PC-9 (cell line): Measurements from ENCODE around the gene TACR2. TPM values are rescaled to one million over a fixed set of nuclear protein-coding genes. Genes with fewer than 3 reads are reported as not detected.

Experiments used
- BruUV-seq: library from RNA; stranded (reverse); fragments of 400-500 nt; replicated peaks from 2 replicates; lab custom pipeline; 2021; lab: Mats Ljungman, UMichigan
- CTCF ChIA-PET: fragments of 300-600 bp; sonication (Branson Sonifier 250); formaldehyde crosslinking; loops from one replicate; lab custom pipeline; 2022; ENCODE audit warnings: antibody characterized with exemption; lab: Charles Lee
- POLR2A ChIA-PET: fragments of 300-600 bp; sonication (Branson Sonifier 250); formaldehyde crosslinking; loops from one replicate; lab custom pipeline; 2022; ENCODE audit warnings: antibody characterized with exemption; ENCODE audit not compliant: unreplicated experiment; lab: Charles Lee
- DNase-seq, 2 experiments: peaks; one replicate each; pipeline versions ENCODE4 v3.0.0 to v3.0.0-alpha.2; 2015 to 2022; ENCODE audit warnings: mixed read lengths in 1 of 2
- H2AFZ ChIP-seq: fragments of 200-600 bp; sonication (generic); 2 replicates; pipeline ENCODE4 v1.8.1; 2017; ENCODE audit warnings: antibody characterized with exemption
- H3F3A ChIP-seq: fragments of 200-600 bp; sonication (generic); 2 replicates; pipeline ENCODE4 v1.8.1; 2017; ENCODE audit warnings: antibody characterized with exemption, mild to moderate bottlenecking, low read depth; ENCODE audit not compliant: insufficient read depth
- H3K27ac ChIP-seq: fragments of 200-600 bp; sonication (generic); 2 replicates; pipeline ENCODE4 v1.6.1; 2016; ENCODE audit warnings: mixed run types
- H3K27me3 ChIP-seq: fragments of 200-600 bp; sonication (generic); 2 replicates; pipeline ENCODE4 v1.6.1; 2016; ENCODE audit warnings: low read depth, mixed run types; ENCODE audit not compliant: insufficient read depth
- H3K36me3 ChIP-seq: fragments of 200-600 bp; sonication (generic); 2 replicates; pipeline ENCODE4 v1.6.1; 2016; ENCODE audit warnings: low read depth, mixed run types
- H3K4me1 ChIP-seq: fragments of 200-600 bp; sonication (generic); replicated peaks from 2 replicates; pipeline ENCODE4 v1.6.1; 2016; ENCODE audit warnings: mixed run types; ENCODE audit not compliant: insufficient read depth
- H3K4me2 ChIP-seq: fragments of 200-600 bp; sonication (generic); 2 replicates; pipeline ENCODE4 v1.6.1; 2017; ENCODE audit warnings: mixed run types
- H3K4me3 ChIP-seq: fragments of 200-600 bp; sonication (generic); 2 replicates; pipeline ENCODE4 v1.6.1; 2016; ENCODE audit warnings: mixed run types
- H3K79me2 ChIP-seq: fragments of 200-600 bp; sonication (generic); 2 replicates; pipeline ENCODE4 v1.6.1; 2017; ENCODE audit warnings: low read depth, mixed run types
- H3K9me2 ChIP-seq: fragments of 200-600 bp; sonication (generic); 2 replicates; pipeline ENCODE4 v1.8.1; 2017; ENCODE audit warnings: mild to moderate bottlenecking; ENCODE audit not compliant: insufficient read depth
- H3K9me3 ChIP-seq: fragments of 200-600 bp; sonication (generic); 2 replicates; pipeline ENCODE4 v1.8.1; 2016; ENCODE audit warnings: low read depth; ENCODE audit not compliant: insufficient read depth
- H4K20me1 ChIP-seq: fragments of 200-600 bp; sonication (generic); 2 replicates; pipeline ENCODE4 v1.8.1; 2017; ENCODE audit not compliant: insufficient read depth
- EZH2 ChIP-seq: fragments of 200-600 bp; sonication (generic); IDR thresholded peaks from 2 replicates; pipeline ENCODE4 v1.8.0; 2017; ENCODE audit warnings: antibody characterized with exemption, low read depth
- intact Hi-C: fragments of 100-400 bp; cut with micrococcal nuclease; formaldehyde crosslinking; loops from one replicate; pipeline ENCODE4 v1.10.0; 2022; ENCODE audit not compliant: unreplicated experiment
- total RNA-seq: library from RNA; stranded (reverse); gene quantifications from 2 replicates; pipeline ENCODE4 v1.2.3, GENCODE V29; 2021
- TF ChIP-seq, protein P1 (sequence below): fragments of 200-600 bp; sonication (generic); conservative IDR thresholded peaks from 2 replicates; pipeline ENCODE4 v1.6.1; 2017; ENCODE audit warnings: mixed run types, antibody characterized with exemption, mild to moderate bottlenecking, moderate library complexity

The TACR2 gene
- total RNA-seq, 1 experiment from 2014 or later = not detected

DNA sequence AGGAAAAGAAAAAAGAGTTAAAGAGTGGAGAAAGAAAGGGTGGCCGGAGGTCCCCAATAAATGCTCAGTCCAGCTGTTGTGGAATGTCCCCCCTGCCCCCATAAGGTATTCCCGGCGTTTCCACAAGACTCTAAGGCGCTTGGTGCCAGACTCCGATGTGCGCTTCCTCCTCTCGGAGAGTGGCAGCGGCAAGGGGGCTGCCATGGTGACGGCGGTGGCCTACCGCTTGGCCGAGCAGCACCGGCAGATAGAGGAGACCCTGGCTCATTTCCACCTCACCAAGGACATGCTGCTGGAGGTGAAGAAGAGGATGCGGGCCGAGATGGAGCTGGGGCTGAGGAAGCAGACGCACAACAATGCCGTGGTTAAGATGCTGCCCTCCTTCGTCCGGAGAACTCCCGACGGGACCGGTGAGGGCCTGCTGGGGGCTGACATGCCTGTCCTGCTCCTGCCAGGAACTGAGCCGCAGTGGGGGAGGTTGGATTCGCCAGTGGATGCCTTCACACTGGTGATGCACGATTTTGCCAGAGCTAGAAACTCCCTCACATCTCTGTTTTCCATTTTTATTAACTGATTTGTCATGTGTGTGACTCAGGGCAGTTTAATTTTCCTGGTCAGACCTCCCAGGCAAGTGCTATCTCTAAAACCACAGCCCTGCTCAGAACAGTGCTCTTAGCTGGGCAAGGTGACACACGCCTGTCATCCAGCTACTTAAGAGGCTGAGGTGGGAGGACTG lies 34.2 kb downstream of the TACR2 start:
- Histone ChIP-seq H3K9me2 (no peaks in the 10 kb centered on the region), H3K27me3 (no peaks in the 10 kb centered on the region), H3K9me3 (no peaks in the 10 kb centered on the region), H3K4me1 (peaks cover 54% of the 10 kb centered on the region), H3K4me2 (no peak overlapping the region), H3K36me3 (peaks cover 26% of the 10 kb centered on the region), H3K27ac (peak overlapping the region; percentile 13), H3F3A (peaks cover 53% of the 10 kb centered on the region), H4K20me1 (no peaks in the 10 kb centered on the region), H3K79me2 (0 out of 2 replicates have a peak, but pooled peaks cover 4% of the 10 kb centered on the region), H3K4me3 (no peak overlapping the region), H2AFZ (no peak overlapping the region)
- CTCF ChIA-PET = no interaction called here
- POLR2A ChIA-PET = interaction anchor here (0.6 kb wide), 1 partner anchor 1439 kb away, joined by 5 read pairs; no protein-coding TSS in a partner anchor
- intact Hi-C loops = no loop called here
- BruUV-seq = no TSS peak
- peak in 1 of 2 experiments; percentile 72 for DNase-seq
- TF ChIP-seq EZH2 = no peak
- TF ChIP-seq, protein P1, sequence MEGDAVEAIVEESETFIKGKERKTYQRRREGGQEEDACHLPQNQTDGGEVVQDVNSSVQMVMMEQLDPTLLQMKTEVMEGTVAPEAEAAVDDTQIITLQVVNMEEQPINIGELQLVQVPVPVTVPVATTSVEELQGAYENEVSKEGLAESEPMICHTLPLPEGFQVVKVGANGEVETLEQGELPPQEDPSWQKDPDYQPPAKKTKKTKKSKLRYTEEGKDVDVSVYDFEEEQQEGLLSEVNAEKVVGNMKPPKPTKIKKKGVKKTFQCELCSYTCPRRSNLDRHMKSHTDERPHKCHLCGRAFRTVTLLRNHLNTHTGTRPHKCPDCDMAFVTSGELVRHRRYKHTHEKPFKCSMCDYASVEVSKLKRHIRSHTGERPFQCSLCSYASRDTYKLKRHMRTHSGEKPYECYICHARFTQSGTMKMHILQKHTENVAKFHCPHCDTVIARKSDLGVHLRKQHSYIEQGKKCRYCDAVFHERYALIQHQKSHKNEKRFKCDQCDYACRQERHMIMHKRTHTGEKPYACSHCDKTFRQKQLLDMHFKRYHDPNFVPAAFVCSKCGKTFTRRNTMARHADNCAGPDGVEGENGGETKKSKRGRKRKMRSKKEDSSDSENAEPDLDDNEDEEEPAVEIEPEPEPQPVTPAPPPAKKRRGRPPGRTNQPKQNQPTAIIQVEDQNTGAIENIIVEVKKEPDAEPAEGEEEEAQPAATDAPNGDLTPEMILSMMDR = no peak

DNA sequence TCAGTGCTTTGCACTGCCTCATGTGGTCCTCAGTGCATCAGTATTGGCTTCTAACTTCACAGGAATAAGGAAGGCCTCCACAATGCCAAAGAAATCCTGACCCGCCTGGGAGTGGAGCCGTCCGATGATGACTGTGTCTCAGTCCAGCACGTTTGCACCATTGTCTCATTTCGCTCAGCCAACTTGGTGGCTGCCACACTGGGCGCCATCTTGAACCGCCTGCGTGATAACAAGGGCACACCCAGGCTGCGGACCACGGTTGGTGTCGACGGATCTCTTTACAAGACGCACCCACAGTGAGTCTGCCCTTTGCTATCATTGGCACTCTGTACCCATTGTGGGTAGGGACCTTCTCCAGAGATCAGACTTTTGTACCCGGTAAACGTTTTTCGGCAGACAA lies 36.9 kb downstream of the TACR2 start:
- no TSS peak for BruUV-seq
- no peak for DNase-seq
- intact Hi-C loops = no loop called here
- no peak overlapping the region for H3K27ac ChIP-seq
- CTCF ChIA-PET = no interaction called here
- no peak overlapping the region for H3K4me3 ChIP-seq
- H3K4me2 ChIP-seq = no peak overlapping the region
- peaks cover 26% of the 10 kb centered on the region for H3F3A ChIP-seq
- H3K27me3 ChIP-seq = no peaks in the 10 kb centered on the region
- H4K20me1 ChIP-seq = no peaks in the 10 kb centered on the region
- no peaks in the 10 kb centered on the region for H3K9me3 ChIP-seq
- no peaks in the 10 kb centered on the region for H3K9me2 ChIP-seq
- peaks cover 22% of the 10 kb centered on the region for H3K36me3 ChIP-seq
- peaks cover 26% of the 10 kb centered on the region for H3K4me1 ChIP-seq
- H2AFZ ChIP-seq = no peak overlapping the region
- TF ChIP-seq, protein P1 = no peak
- TF ChIP-seq EZH2 = no peak
- H3K79me2 ChIP-seq = no peaks in the 10 kb centered on the region
- POLR2A ChIA-PET = no interaction called here

DNA sequence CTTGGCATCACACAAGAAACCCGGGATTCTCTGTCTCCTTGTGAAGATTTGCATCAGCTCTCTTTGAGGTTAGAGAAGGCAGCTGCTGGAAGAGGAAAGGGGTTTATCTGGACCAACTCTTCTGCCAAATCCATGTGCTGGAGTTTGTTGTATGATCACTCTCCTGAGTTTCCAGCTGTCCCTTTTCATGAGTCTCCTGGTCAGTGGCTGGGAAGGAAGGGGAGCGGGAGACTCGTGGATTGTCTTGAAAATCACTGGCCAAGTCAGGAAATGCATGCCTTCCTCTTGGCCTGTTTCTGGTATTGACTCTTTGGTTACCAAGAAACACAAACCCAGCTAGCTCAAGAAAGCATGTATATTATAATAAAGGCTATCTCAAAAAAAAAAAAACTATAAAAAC lies 38.8 kb downstream of the TACR2 start:
- peaks cover 11% of the 10 kb centered on the region; the same call in 1 of the 2 replicates for H3K4me1 ChIP-seq
- H3K9me3 ChIP-seq = no peaks in the 10 kb centered on the region
- CTCF ChIA-PET = no interaction called here
- H3K27ac ChIP-seq = no peak overlapping the region
- BruUV-seq = no TSS peak
- no peak overlapping the region for H3K4me3 ChIP-seq
- no peaks in the 10 kb centered on the region for H4K20me1 ChIP-seq
- no peaks in the 10 kb centered on the region for H3K27me3 ChIP-seq
- H3K79me2 ChIP-seq = no peaks in the 10 kb centered on the region
- H3K36me3 ChIP-seq = peaks cover 14% of the 10 kb centered on the region
- POLR2A ChIA-PET = no interaction called here
- no peak for DNase-seq
- no peaks in the 10 kb centered on the region for H3K9me2 ChIP-seq
- H3F3A ChIP-seq = peaks cover 12% of the 10 kb centered on the region
- no peak for TF ChIP-seq EZH2
- TF ChIP-seq, protein P1 = no peak
- H2AFZ ChIP-seq = no peak overlapping the region
- H3K4me2 ChIP-seq = no peak overlapping the region
- intact Hi-C loops = no loop called here
